Stimulated activated CD8-positive, alpha-beta memory T cell treated with anti-CD3 and anti-CD28 coated beads, Interleukin-4, amount 100 ng/mL, for 48 hours (primary cell): ENCODE results near the gene MLF2.

Experiments used
- DNase-seq: peaks from one replicate; pipeline ENCODE4 v3.0.0-alpha.2; 2020

MLF2 gene

GRCh38 chr12:6752921-6753771 lies at the start of gene MLF2:
Gene MLF2 (minus strand): TSS chr12:6753141. CDS start chr12:6752334, 807 bp downstream.
- peak; percentile 99 for DNase-seq

GRCh38 chr12:6799147-6799546 lies 46.2 kb upstream of the MLF2 start:
- DNase-seq: no peak

- no peak for DNase-seq
Measured at GRCh38 chr12:6796576-6796975, 43.6 kb upstream of the MLF2 start.

- DNase-seq: no peak
Measured at GRCh38 chr12:6795088-6795487, 42.1 kb upstream of the MLF2 start.

GRCh38 chr12:6792522-6793201 lies 39.7 kb upstream of the MLF2 start:
- DNase-seq: no peak

GRCh38 chr12:6791931-6792520 lies 39.1 kb upstream of the MLF2 start:
- no peak for DNase-seq

GRCh38 chr12:6790496-6791150 lies 37.7 kb upstream of the MLF2 start:
- no peak for DNase-seq

- DNase-seq: no peak
Measured at GRCh38 chr12:6788972-6789924, 36.3 kb upstream of the MLF2 start, which contains the start of gene CD4. Gene CD4 (plus strand): TSS chr12:6789528. CDS start chr12:6800139, 10,611 bp downstream.

- no peak for DNase-seq
Measured at GRCh38 chr12:6787309-6787708, 34.4 kb upstream of the MLF2 start.

- no peak for DNase-seq
Measured at GRCh38 chr12:6786416-6787094, 33.6 kb upstream of the MLF2 start.

GRCh38 chr12:6784761-6785160 lies 31.8 kb upstream of the MLF2 start:
- no peak for DNase-seq

GRCh38 chr12:6784296-6784695 lies 31.4 kb upstream of the MLF2 start:
- DNase-seq: no peak

- DNase-seq: no peak
Measured at GRCh38 chr12:6783828-6784227, 30.9 kb upstream of the MLF2 start.

GRCh38 chr12:6782850-6783566 lies 30.1 kb upstream of the MLF2 start:
- DNase-seq: no peak

- no peak for DNase-seq
Measured at GRCh38 chr12:6782119-6782518, 29.2 kb upstream of the MLF2 start.

GRCh38 chr12:6780573-6780972 lies 27.6 kb upstream of the MLF2 start:
- peak; percentile 57 for DNase-seq

GRCh38 chr12:6779708-6780432 lies 26.9 kb upstream of the MLF2 start:
- no peak for DNase-seq

- DNase-seq: peak; percentile 94
Measured at GRCh38 chr12:6778574-6779550, 25.9 kb upstream of the MLF2 start.

GRCh38 chr12:6778217-6778573 lies 25.3 kb upstream of the MLF2 start:
- DNase-seq: no peak
